Measurements from ENCODE around the gene FIP1L1. TPM values are rescaled to one million over a fixed set of nuclear protein-coding genes. Genes with fewer than 3 reads are reported as not detected.

Gene FIP1L1
- total and polyA plus RNA-seq, 2 of the 4 experiments (the other 2 are of a cell fraction) = 31.1 to 37.5 TPM

- Histone ChIP-seq H2AFZ (replicated peaks; ENCODE audit: low read length, poor library complexity) (no peak overlapping the region), H3K27me3 (ENCODE audit: control insufficient read depth, insufficient read depth, low read length) (no peaks in the 10 kb centered on the region), H3K23ac (ENCODE audit: low read depth, low read length) (no peak overlapping the region), H3K4me1 (ENCODE audit: control insufficient read depth, insufficient read depth, low read length) (no peaks in the 10 kb centered on the region), H2BK120ac (ENCODE audit: low read depth, low read length) (no peak overlapping the region), H3K79me1 (ENCODE audit: low read depth in 1 of 2, low read length in 2 of 2) (peaks cover 18 to 34% of the 10 kb centered on the region in 2 experiments), H3K27ac (ENCODE audit: insufficient read depth, low read length) (peak overlapping the region; percentile 16; the same call in 1 of the 2 replicates), H2BK20ac (ENCODE audit: low read depth, low read length) (no peak overlapping the region), H2AK5ac (ENCODE audit: low read depth, low read length) (no peak overlapping the region), H4K91ac (ENCODE audit: insufficient read depth, low read depth, low read length) (no peak overlapping the region), H3K56ac (ENCODE audit: extremely low read depth, insufficient read depth, low read length) (no peak overlapping the region), H4K8ac (ENCODE audit: low read depth in 2 of 2, low read length in 2 of 2) (peak overlapping the region in 1 of 2 experiments; percentile 2; a peak in 1 of 4 replicates), H3K14ac (replicated peaks; ENCODE audit: low read depth, low read length) (no peak overlapping the region), H3K4me2 (ENCODE audit: low read depth, low read length) (no peak overlapping the region), H4K20me1 (ENCODE audit: insufficient read depth, low read length) (no peaks in the 10 kb centered on the region; the same call in 1 of the 2 replicates), H3K36me3 (ENCODE audit: control insufficient read depth, insufficient read depth, low read length) (peaks cover 16% of the 10 kb centered on the region), H3K18ac (ENCODE audit: low read depth, low read length) (no peak overlapping the region), H4K5ac (ENCODE audit: low read depth, low read length) (no peak overlapping the region; the same call in 1 of the 2 replicates), H3K4ac (ENCODE audit: low read depth, low read length) (no peak overlapping the region), H3K9ac (ENCODE audit: low read depth, low read length) (no peak overlapping the region), H3K9me3 (ENCODE audit: control insufficient read depth, insufficient read depth, low read length) (no peaks in the 10 kb centered on the region), H3K4me3 (ENCODE audit: insufficient read depth, low read depth, low read length) (no peak overlapping the region), H2BK5ac (ENCODE audit: low read depth, low read length, poor library complexity, severe bottlenecking) (no peak overlapping the region), H3K9me1 (ENCODE audit: insufficient read depth, low read length) (peaks cover 5% of the 10 kb centered on the region), H2BK15ac (ENCODE audit: low read depth, low read length) (no peak overlapping the region), H2AK9ac (replicated peaks; ENCODE audit: low read depth, low read length, poor library complexity) (no peak overlapping the region)
- DNase-seq (peak; percentile 15), ATAC-seq (ENCODE audit: low read depth) (no peak)
- no peak for TF ChIP-seq RAD21 (IDR thresholded peaks at IDR 0.05; ENCODE audit: low read length)
- TF ChIP-seq BHLHE40 (IDR thresholded peaks at IDR 0.05; ENCODE audit: low read depth, low read length) = no peak
- TF ChIP-seq NFE2L2 (IDR thresholded peaks at IDR 0.05; ENCODE audit: low read depth, low read length) = peak; percentile 29; the same call in 1 of the 2 replicates
- TF ChIP-seq, protein P1, sequence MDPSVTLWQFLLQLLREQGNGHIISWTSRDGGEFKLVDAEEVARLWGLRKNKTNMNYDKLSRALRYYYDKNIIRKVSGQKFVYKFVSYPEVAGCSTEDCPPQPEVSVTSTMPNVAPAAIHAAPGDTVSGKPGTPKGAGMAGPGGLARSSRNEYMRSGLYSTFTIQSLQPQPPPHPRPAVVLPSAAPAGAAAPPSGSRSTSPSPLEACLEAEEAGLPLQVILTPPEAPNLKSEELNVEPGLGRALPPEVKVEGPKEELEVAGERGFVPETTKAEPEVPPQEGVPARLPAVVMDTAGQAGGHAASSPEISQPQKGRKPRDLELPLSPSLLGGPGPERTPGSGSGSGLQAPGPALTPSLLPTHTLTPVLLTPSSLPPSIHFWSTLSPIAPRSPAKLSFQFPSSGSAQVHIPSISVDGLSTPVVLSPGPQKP (IDR thresholded peaks at IDR 0.05; ENCODE audit: borderline replicate concordance, low read depth, low read length) = no peak
- dilution Hi-C loops (cut with HindIII; ENCODE audit: low sequenced_read_pairs, unreplicated experiment) (no loop called here), in situ Hi-C loops (cut with MboI; ENCODE audit: low sequenced_read_pairs) (no loop called here), intact Hi-C loops (cut with micrococcal nuclease) (loop anchor here (10.0 kb wide), 1 partner anchor 259 kb away; no protein-coding TSS in a partner anchor)
- ChIA-PET POLR2A (ENCODE audit: unreplicated experiment) (no interaction called here), CTCF (no interaction called here)
- WGBS, 2 experiments (ENCODE audit: extremely low coverage in 2 of 2, insufficient read length in 1 of 2) = 100% methylated on average over 1 of the region's 2 CpGs; no CpG with 5 or more reads in 1 of the 2 experiments
- no TSS peak for BruUV-seq (replicated peaks)
Observed at GRCh38 chr4:53453385-53453784, 75.9 kb downstream of the FIP1L1 start.
